ENCODE results near the gene FBXL20. TPM values are rescaled to one million over a fixed set of nuclear protein-coding genes. Genes with fewer than 3 reads are reported as not detected.

FBXL20 gene
- total RNA-seq, 1 experiment from 2014 or later, result 8.8 TPM

- DNase-seq, result no peak
- Histone ChIP-seq H3K4me3 (no peak overlapping the region), H3K4me1 (no peaks in the 10 kb centered on the region), H3K27ac (no peak overlapping the region), H3K36me3 (no peaks in the 10 kb centered on the region), H3K9me3 (replicated peaks) (no peaks in the 10 kb centered on the region), H3K27me3 (no peaks in the 10 kb centered on the region)
Measured at GRCh38 chr17:39224778-39225307, 176.6 kb downstream of the FBXL20 start.

- no peak overlapping the region for H3K27ac ChIP-seq
- no peaks in the 10 kb centered on the region for H3K9me3 ChIP-seq (replicated peaks)
- no peaks in the 10 kb centered on the region for H3K4me1 ChIP-seq
- H3K27me3 ChIP-seq, result no peaks in the 10 kb centered on the region
- DNase-seq, result no peak
- H3K4me3 ChIP-seq, result no peak overlapping the region
- H3K36me3 ChIP-seq, result no peaks in the 10 kb centered on the region
Measured at GRCh38 chr17:39223907-39224777, 177.3 kb downstream of the FBXL20 start.

- Histone ChIP-seq H3K4me1 (no peaks in the 10 kb centered on the region), H3K9me3 (replicated peaks) (no peaks in the 10 kb centered on the region), H3K27me3 (no peaks in the 10 kb centered on the region), H3K36me3 (no peaks in the 10 kb centered on the region), H3K4me3 (no peak overlapping the region), H3K27ac (no peak overlapping the region)
- DNase-seq, result no peak
Measured at GRCh38 chr17:39222866-39223834, 178.3 kb downstream of the FBXL20 start.

- H3K9me3 ChIP-seq (replicated peaks), result no peaks in the 10 kb centered on the region
- no peaks in the 10 kb centered on the region for H3K36me3 ChIP-seq
- H3K4me3 ChIP-seq, result no peak overlapping the region
- no peak overlapping the region for H3K27ac ChIP-seq
- H3K27me3 ChIP-seq, result no peaks in the 10 kb centered on the region
- no peak for DNase-seq
- no peaks in the 10 kb centered on the region for H3K4me1 ChIP-seq
Measured at GRCh38 chr17:39222151-39222550, 179.3 kb downstream of the FBXL20 start.

- no peaks in the 10 kb centered on the region for H3K9me3 ChIP-seq (replicated peaks)
- no peaks in the 10 kb centered on the region for H3K27me3 ChIP-seq
- no peak overlapping the region for H3K4me3 ChIP-seq
- no peak for DNase-seq
- H3K4me1 ChIP-seq, result no peaks in the 10 kb centered on the region
- no peak overlapping the region for H3K27ac ChIP-seq
- H3K36me3 ChIP-seq, result no peaks in the 10 kb centered on the region
Measured at GRCh38 chr17:39221572-39221971, 179.9 kb downstream of the FBXL20 start.

GRCh38 chr17:39219647-39220154 is 181.7 kb downstream of the FBXL20 start:
- no peak overlapping the region for H3K27ac ChIP-seq
- H3K4me1 ChIP-seq, result no peaks in the 10 kb centered on the region
- H3K9me3 ChIP-seq (replicated peaks), result no peaks in the 10 kb centered on the region
- no peaks in the 10 kb centered on the region for H3K36me3 ChIP-seq
- no peaks in the 10 kb centered on the region for H3K27me3 ChIP-seq
- H3K4me3 ChIP-seq, result no peak overlapping the region
- DNase-seq, result no peak

GRCh38 chr17:39218906-39219305 is 182.5 kb downstream of the FBXL20 start:
- no peaks in the 10 kb centered on the region for H3K4me1 ChIP-seq
- DNase-seq, result no peak
- H3K27me3 ChIP-seq, result no peaks in the 10 kb centered on the region

GRCh38 chr17:39217734-39218369 is 183.6 kb downstream of the FBXL20 start:
- no peak for DNase-seq
- H3K27me3 ChIP-seq, result peaks cover 1% of the 10 kb centered on the region; the same call in 1 of the 2 replicates
- no peaks in the 10 kb centered on the region for H3K36me3 ChIP-seq
- no peaks in the 10 kb centered on the region for H3K9me3 ChIP-seq (replicated peaks)
- no peaks in the 10 kb centered on the region for H3K4me1 ChIP-seq
- H3K4me3 ChIP-seq, result no peak overlapping the region
- no peak overlapping the region for H3K27ac ChIP-seq

More at GRCh38 chr17:39218906-39219305, 182.5 kb downstream of the FBXL20 start:
- H3K4me3 ChIP-seq, result no peak overlapping the region
- no peak overlapping the region for H3K27ac ChIP-seq
- H3K36me3 ChIP-seq, result no peaks in the 10 kb centered on the region
- H3K9me3 ChIP-seq (replicated peaks), result no peaks in the 10 kb centered on the region

- no peak for DNase-seq
- peaks cover 3% of the 10 kb centered on the region; the same call in 1 of the 2 replicates for H3K27me3 ChIP-seq
Measured at GRCh38 chr17:39213852-39214251, 187.6 kb downstream of the FBXL20 start.

GRCh38 chr17:39212841-39213480 is 188.5 kb downstream of the FBXL20 start:
- Histone ChIP-seq H3K9me3 (replicated peaks) (no peaks in the 10 kb centered on the region), H3K4me1 (peaks cover 16% of the 10 kb centered on the region), H3K36me3 (no peaks in the 10 kb centered on the region), H3K27me3 (peaks cover 3% of the 10 kb centered on the region; the same call in 1 of the 2 replicates), H3K4me3 (no peak overlapping the region), H3K27ac (no peak overlapping the region)
- no peak for DNase-seq

More at GRCh38 chr17:39213852-39214251, 187.6 kb downstream of the FBXL20 start:
- no peak overlapping the region for H3K27ac ChIP-seq
- no peaks in the 10 kb centered on the region for H3K36me3 ChIP-seq
- no peak overlapping the region for H3K4me3 ChIP-seq
- peaks cover 7% of the 10 kb centered on the region for H3K4me1 ChIP-seq
- H3K9me3 ChIP-seq (replicated peaks), result no peaks in the 10 kb centered on the region

- H3K27ac ChIP-seq, result no peak overlapping the region
- peaks cover 16% of the 10 kb centered on the region for H3K4me1 ChIP-seq
- no peak overlapping the region for H3K4me3 ChIP-seq
- no peak for DNase-seq
- no peaks in the 10 kb centered on the region for H3K36me3 ChIP-seq
- peaks cover 3% of the 10 kb centered on the region; the same call in 1 of the 2 replicates for H3K27me3 ChIP-seq
- H3K9me3 ChIP-seq (replicated peaks), result no peaks in the 10 kb centered on the region
Measured at GRCh38 chr17:39212195-39212810, 189.1 kb downstream of the FBXL20 start.

- peaks cover 2% of the 10 kb centered on the region; the same call in 1 of the 2 replicates for H3K36me3 ChIP-seq
- no peaks in the 10 kb centered on the region for H3K9me3 ChIP-seq (replicated peaks)
- peaks cover 16% of the 10 kb centered on the region for H3K4me1 ChIP-seq
- no peak for DNase-seq
- H3K27me3 ChIP-seq, result peaks cover 3% of the 10 kb centered on the region; the same call in 1 of the 2 replicates
- H3K27ac ChIP-seq, result no peak overlapping the region
- H3K4me3 ChIP-seq, result peak overlapping the region; percentile 37
Measured at GRCh38 chr17:39210093-39210434, 191.4 kb downstream of the FBXL20 start.

- peak overlapping the region; percentile 37 for H3K4me3 ChIP-seq
- no peaks in the 10 kb centered on the region for H3K9me3 ChIP-seq (replicated peaks)
- H3K27ac ChIP-seq, result no peak overlapping the region
- peaks cover 16% of the 10 kb centered on the region for H3K4me1 ChIP-seq
- H3K36me3 ChIP-seq, result peaks cover 5% of the 10 kb centered on the region
- peaks cover 3% of the 10 kb centered on the region; the same call in 1 of the 2 replicates for H3K27me3 ChIP-seq
- DNase-seq, result peak; percentile 47 to 56
Measured at GRCh38 chr17:39209317-39210092, 191.9 kb downstream of the FBXL20 start.
